GM21723 (cell line): ENCODE data around the gene CERK.
"Not testable (repeated sequence)": the region's sequence is repeated elsewhere in the genome, so short reads cannot be mapped to it uniquely, and the experiment has no call there.

Experiments used
- ATAC-seq: cut with Tn5 transposase; IDR thresholded peaks from one replicate; pipeline ENCODE4 v1.9.1; 2021; ENCODE audit warnings: mild to moderate bottlenecking, moderate library complexity; ENCODE audit not compliant: unreplicated experiment

Gene CERK

GRCh38 chr22:46652081-46652846 is 85.8 kb downstream of the CERK start:
- no peak for ATAC-seq

GRCh38 chr22:46651316-46651715 is 86.7 kb downstream of the CERK start:
- ATAC-seq: no peak

- no peak for ATAC-seq
Measured at GRCh38 chr22:46650078-46650810, 87.8 kb downstream of the CERK start.

GRCh38 chr22:46649141-46650077 is 88.6 kb downstream of the CERK start:
- no peak for ATAC-seq

GRCh38 chr22:46648225-46648820 is 89.7 kb downstream of the CERK start:
- ATAC-seq: not testable (repeated sequence)

GRCh38 chr22:46646531-46647215 is 91.4 kb downstream of the CERK start:
- no peak for ATAC-seq

GRCh38 chr22:46642840-46643480 is 95.1 kb downstream of the CERK start:
- not testable (repeated sequence) for ATAC-seq

GRCh38 chr22:46641811-46642266 is 96.2 kb downstream of the CERK start:
- no peak for ATAC-seq

GRCh38 chr22:46640293-46641055 is 97.6 kb downstream of the CERK start:
- ATAC-seq: no peak

- no peak for ATAC-seq
Measured at GRCh38 chr22:46639843-46640242, 98.2 kb downstream of the CERK start.

- ATAC-seq: no peak
Measured at GRCh38 chr22:46638601-46639431, 99.2 kb downstream of the CERK start.

GRCh38 chr22:46637711-46638600 is 100.1 kb downstream of the CERK start:
- ATAC-seq: no peak

- no peak for ATAC-seq
Measured at GRCh38 chr22:46636221-46637002, 101.6 kb downstream of the CERK start.

GRCh38 chr22:46635756-46636155 is 102.3 kb downstream of the CERK start:
- no peak for ATAC-seq

- ATAC-seq: not testable (repeated sequence)
Measured at GRCh38 chr22:46634973-46635685, 102.9 kb downstream of the CERK start.
